Measurements from ENCODE around the gene LRMDA. TPM values are rescaled to one million over a fixed set of nuclear protein-coding genes. Genes with fewer than 3 reads are reported as not detected.

Gene LRMDA
- total and polyA plus RNA-seq, 2 donors, result 7.9 to 17.7 TPM

GRCh38 chr10:76310588-76311080, 879.2 kb downstream of the LRMDA start:
- H3K36me3 ChIP-seq (ENCODE audit: insufficient read depth), result no peaks in the 10 kb centered on the region
- WGBS, result 62% methylated on average over 1 of the region's 1 CpG
- no peak overlapping the region for H3K27ac ChIP-seq (ENCODE audit: low read depth)
- H3K4me1 ChIP-seq (ENCODE audit: insufficient read depth), result no peaks in the 10 kb centered on the region
- no peak overlapping the region for H3K4me3 ChIP-seq (ENCODE audit: low read depth, low read length)
- DNase-seq (ENCODE audit: extremely low spot score), result no peak

GRCh38 chr10:76311752-76312636, 880.6 kb downstream of the LRMDA start:
- H3K4me3 ChIP-seq (ENCODE audit: low read depth, low read length), result no peak overlapping the region
- H3K36me3 ChIP-seq (ENCODE audit: insufficient read depth), result no peaks in the 10 kb centered on the region
- H3K27ac ChIP-seq (ENCODE audit: low read depth), result no peak overlapping the region
- no peak for DNase-seq (ENCODE audit: extremely low spot score)
- no peaks in the 10 kb centered on the region for H3K4me1 ChIP-seq (ENCODE audit: insufficient read depth)
- 40% methylated on average over 4 of the region's 4 CpGs for WGBS

- no peaks in the 10 kb centered on the region for H3K36me3 ChIP-seq (ENCODE audit: insufficient read depth)
- DNase-seq (ENCODE audit: extremely low spot score), result no peak
- WGBS, result 93% methylated on average over 14 of the region's 14 CpGs
- H3K4me3 ChIP-seq (ENCODE audit: low read depth, low read length), result no peak overlapping the region
- H3K27ac ChIP-seq (ENCODE audit: low read depth), result no peak overlapping the region
- no peaks in the 10 kb centered on the region for H3K4me1 ChIP-seq (ENCODE audit: insufficient read depth)
Measured at GRCh38 chr10:76315240-76315639, 883.8 kb downstream of the LRMDA start.

- Histone ChIP-seq H3K27ac (ENCODE audit: low read depth) (no peak overlapping the region), H3K4me1 (ENCODE audit: insufficient read depth) (no peaks in the 10 kb centered on the region), H3K4me3 (ENCODE audit: low read depth, low read length) (no peak overlapping the region), H3K36me3 (ENCODE audit: insufficient read depth) (no peaks in the 10 kb centered on the region)
- no peak for DNase-seq (ENCODE audit: extremely low spot score)
- WGBS, result 98% methylated on average over 12 of the region's 12 CpGs
Measured at GRCh38 chr10:76316234-76316633, 884.8 kb downstream of the LRMDA start.

- Histone ChIP-seq H3K36me3 (ENCODE audit: insufficient read depth) (no peaks in the 10 kb centered on the region), H3K4me3 (ENCODE audit: low read depth, low read length) (no peak overlapping the region), H3K4me1 (ENCODE audit: insufficient read depth) (no peaks in the 10 kb centered on the region), H3K27ac (ENCODE audit: low read depth) (no peak overlapping the region)
- DNase-seq (ENCODE audit: extremely low spot score), result no peak
- WGBS, result 94% methylated on average over 4 of the region's 4 CpGs
Measured at GRCh38 chr10:76317078-76317477, 885.7 kb downstream of the LRMDA start.

GRCh38 chr10:76318211-76318610, 886.8 kb downstream of the LRMDA start:
- Histone ChIP-seq H3K4me3 (ENCODE audit: low read depth, low read length) (no peak overlapping the region), H3K4me1 (ENCODE audit: insufficient read depth) (no peaks in the 10 kb centered on the region), H3K36me3 (ENCODE audit: insufficient read depth) (no peaks in the 10 kb centered on the region), H3K27ac (ENCODE audit: low read depth) (no peak overlapping the region)
- DNase-seq (ENCODE audit: extremely low spot score), result no peak
- 53% methylated on average over 2 of the region's 2 CpGs for WGBS

GRCh38 chr10:76319661-76320060, 888.2 kb downstream of the LRMDA start:
- no peak overlapping the region for H3K27ac ChIP-seq (ENCODE audit: low read depth)
- no peak for DNase-seq (ENCODE audit: extremely low spot score)
- WGBS, result 98% methylated on average over 4 of the region's 4 CpGs
- no peaks in the 10 kb centered on the region for H3K4me1 ChIP-seq (ENCODE audit: insufficient read depth)
- no peak overlapping the region for H3K4me3 ChIP-seq (ENCODE audit: low read depth, low read length)
- H3K36me3 ChIP-seq (ENCODE audit: insufficient read depth), result no peaks in the 10 kb centered on the region

- WGBS, result 51% methylated on average over 6 of the region's 6 CpGs
- H3K4me1 ChIP-seq (ENCODE audit: insufficient read depth), result no peaks in the 10 kb centered on the region
- H3K36me3 ChIP-seq (ENCODE audit: insufficient read depth), result no peaks in the 10 kb centered on the region
- no peak overlapping the region for H3K27ac ChIP-seq (ENCODE audit: low read depth)
- H3K4me3 ChIP-seq (ENCODE audit: low read depth, low read length), result no peak overlapping the region
- DNase-seq (ENCODE audit: extremely low spot score), result no peak
Measured at GRCh38 chr10:76324283-76324682, 892.9 kb downstream of the LRMDA start.

- 95% methylated on average over 2 of the region's 2 CpGs for WGBS
- no peak overlapping the region for H3K4me3 ChIP-seq (ENCODE audit: low read depth, low read length)
- H3K27ac ChIP-seq (ENCODE audit: low read depth), result no peak overlapping the region
- H3K4me1 ChIP-seq (ENCODE audit: insufficient read depth), result no peaks in the 10 kb centered on the region
- no peaks in the 10 kb centered on the region for H3K36me3 ChIP-seq (ENCODE audit: insufficient read depth)
- no peak for DNase-seq (ENCODE audit: extremely low spot score)
Measured at GRCh38 chr10:76327441-76327840, 896.0 kb downstream of the LRMDA start.

- Histone ChIP-seq H3K4me1 (ENCODE audit: insufficient read depth) (no peaks in the 10 kb centered on the region), H3K27ac (ENCODE audit: low read depth) (no peak overlapping the region), H3K36me3 (ENCODE audit: insufficient read depth) (no peaks in the 10 kb centered on the region), H3K4me3 (ENCODE audit: low read depth, low read length) (no peak overlapping the region)
- 96% methylated on average over 2 of the region's 2 CpGs for WGBS
- no peak for DNase-seq (ENCODE audit: extremely low spot score)
Measured at GRCh38 chr10:76328348-76328747, 896.9 kb downstream of the LRMDA start.

GRCh38 chr10:76329891-76330575, 898.6 kb downstream of the LRMDA start:
- DNase-seq (ENCODE audit: extremely low spot score), result no peak
- H3K4me1 ChIP-seq (ENCODE audit: insufficient read depth), result no peaks in the 10 kb centered on the region
- no peak overlapping the region for H3K4me3 ChIP-seq (ENCODE audit: low read depth, low read length)
- no peaks in the 10 kb centered on the region for H3K36me3 ChIP-seq (ENCODE audit: insufficient read depth)
- no peak overlapping the region for H3K27ac ChIP-seq (ENCODE audit: low read depth)
- 87% methylated on average over 5 of the region's 5 CpGs for WGBS

- no peaks in the 10 kb centered on the region for H3K36me3 ChIP-seq (ENCODE audit: insufficient read depth)
- no peak overlapping the region for H3K4me3 ChIP-seq (ENCODE audit: low read depth, low read length)
- H3K27ac ChIP-seq (ENCODE audit: low read depth), result no peak overlapping the region
- DNase-seq (ENCODE audit: extremely low spot score), result no peak
- H3K4me1 ChIP-seq (ENCODE audit: insufficient read depth), result no peaks in the 10 kb centered on the region
- 63% methylated on average over 4 of the region's 4 CpGs for WGBS
Measured at GRCh38 chr10:76331742-76332141, 900.3 kb downstream of the LRMDA start.

GRCh38 chr10:76333326-76333725, 901.9 kb downstream of the LRMDA start:
- Histone ChIP-seq H3K4me1 (ENCODE audit: insufficient read depth) (no peaks in the 10 kb centered on the region), H3K4me3 (ENCODE audit: low read depth, low read length) (no peak overlapping the region), H3K27ac (ENCODE audit: low read depth) (no peak overlapping the region), H3K36me3 (ENCODE audit: insufficient read depth) (no peaks in the 10 kb centered on the region)
- no peak for DNase-seq (ENCODE audit: extremely low spot score)
- 71% methylated on average over 2 of the region's 2 CpGs for WGBS

- DNase-seq (ENCODE audit: extremely low spot score), result no peak
- 48% methylated on average over 4 of the region's 4 CpGs for WGBS
- Histone ChIP-seq H3K27ac (ENCODE audit: low read depth) (no peak overlapping the region), H3K4me1 (ENCODE audit: insufficient read depth) (no peaks in the 10 kb centered on the region), H3K36me3 (ENCODE audit: insufficient read depth) (no peaks in the 10 kb centered on the region), H3K4me3 (ENCODE audit: low read depth, low read length) (no peak overlapping the region)
Measured at GRCh38 chr10:76333796-76334195, 902.4 kb downstream of the LRMDA start.

Measured in urinary bladder (tissue), 4 donors.